CD4-positive, alpha-beta T cell treated with Interleukin-21 for 1 hour (primary cell): ENCODE data around the gene IL1RAPL2.
"Not testable (repeated sequence)": the region's sequence is repeated elsewhere in the genome, so short reads cannot be mapped to it uniquely, and the experiment has no call there.

Experiments used
- DNase-seq: peaks from one replicate; pipeline ENCODE4 v3.0.0-alpha.2; 2020

Gene IL1RAPL2

GRCh38 chrX:105191878-105192277 is 625.9 kb downstream of the IL1RAPL2 start:
- no peak for DNase-seq

- no peak for DNase-seq
Measured at GRCh38 chrX:105209406-105209805, 643.4 kb downstream of the IL1RAPL2 start.

GRCh38 chrX:105210258-105210657 is 644.3 kb downstream of the IL1RAPL2 start:
- no peak for DNase-seq

GRCh38 chrX:105211066-105211575 is 645.1 kb downstream of the IL1RAPL2 start:
- DNase-seq = no peak

GRCh38 chrX:105219454-105220401 is 653.7 kb downstream of the IL1RAPL2 start:
- DNase-seq = no peak

GRCh38 chrX:105220636-105221035 is 654.6 kb downstream of the IL1RAPL2 start, which contains the start of gene TEX13A:
Gene TEX13A (minus strand): TSS chrX:105220694. CDS start chrX:105220397, 297 bp downstream.
- DNase-seq = no peak

- DNase-seq = no peak
Measured at GRCh38 chrX:105221374-105221773, 655.4 kb downstream of the IL1RAPL2 start.

- no peak for DNase-seq
Measured at GRCh38 chrX:105226499-105226898, 660.5 kb downstream of the IL1RAPL2 start.

- no peak for DNase-seq
Measured at GRCh38 chrX:105228602-105229001, 662.6 kb downstream of the IL1RAPL2 start.

- no peak for DNase-seq
Measured at GRCh38 chrX:105229146-105229545, 663.1 kb downstream of the IL1RAPL2 start.

GRCh38 chrX:105237407-105237806 is 671.4 kb downstream of the IL1RAPL2 start:
- not testable (repeated sequence) for DNase-seq

- DNase-seq = no peak
Measured at GRCh38 chrX:105241056-105241455, 675.1 kb downstream of the IL1RAPL2 start.

GRCh38 chrX:105260291-105261043 is 694.5 kb downstream of the IL1RAPL2 start:
- no peak for DNase-seq

GRCh38 chrX:105263171-105263570 is 697.2 kb downstream of the IL1RAPL2 start:
- no peak for DNase-seq

- DNase-seq = no peak
Measured at GRCh38 chrX:105263801-105264200, 697.8 kb downstream of the IL1RAPL2 start.

- DNase-seq = no peak
Measured at GRCh38 chrX:105265093-105265492, 699.1 kb downstream of the IL1RAPL2 start.

- DNase-seq = no peak
Measured at GRCh38 chrX:105266456-105266855, 700.5 kb downstream of the IL1RAPL2 start.

GRCh38 chrX:105267167-105267566 is 701.2 kb downstream of the IL1RAPL2 start:
- DNase-seq = no peak

- DNase-seq = no peak
Measured at GRCh38 chrX:105269386-105269785, 703.4 kb downstream of the IL1RAPL2 start.

GRCh38 chrX:105273326-105273725 is 707.3 kb downstream of the IL1RAPL2 start:
- no peak for DNase-seq

GRCh38 chrX:105274091-105274490 is 708.1 kb downstream of the IL1RAPL2 start:
- no peak for DNase-seq

GRCh38 chrX:105277132-105277531 is 711.1 kb downstream of the IL1RAPL2 start:
- DNase-seq = no peak

- no peak for DNase-seq
Measured at GRCh38 chrX:105282077-105282476, 716.1 kb downstream of the IL1RAPL2 start.

- no peak for DNase-seq
Measured at GRCh38 chrX:105297041-105297440, 731.0 kb downstream of the IL1RAPL2 start.
